ENCODE results near the gene RANBP3. TPM values are rescaled to one million over a fixed set of nuclear protein-coding genes. Genes with fewer than 3 reads are reported as not detected.

The RANBP3 gene
- total RNA-seq, 1 experiment from 2014 or later: 62.4 TPM

DNA sequence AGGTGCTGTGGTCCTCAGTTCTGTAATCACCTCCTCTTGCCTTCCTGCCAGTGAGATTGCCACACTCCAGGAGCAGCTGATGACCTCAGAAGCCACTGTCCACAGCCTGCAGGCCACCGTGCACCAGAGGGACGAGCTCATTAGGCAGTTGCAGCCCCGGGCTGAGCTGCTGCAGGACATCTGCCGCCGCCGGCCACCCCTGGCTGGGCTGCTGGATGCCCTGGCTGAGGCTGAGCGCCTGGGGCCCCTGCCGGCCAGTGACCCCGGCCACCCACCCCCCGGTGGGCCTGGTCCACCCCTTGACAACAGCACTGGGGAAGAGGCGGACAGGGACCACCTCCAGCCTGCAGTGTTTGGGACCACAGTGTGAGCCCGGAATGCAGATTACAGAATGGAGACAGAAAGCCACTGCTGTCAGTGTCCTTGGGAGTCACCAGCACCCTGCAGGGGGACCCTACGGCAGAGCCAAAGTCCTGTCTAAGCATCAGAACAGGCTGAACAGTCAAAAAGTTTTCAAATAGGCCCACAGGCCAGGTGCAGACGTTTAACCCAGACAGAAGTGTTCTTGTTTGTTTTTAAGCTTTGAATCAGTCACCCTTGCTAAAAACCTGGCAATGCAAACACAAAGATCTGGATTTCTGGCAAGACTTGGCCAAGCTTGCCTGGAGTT is 69.0 kb downstream of the RANBP3 start:
- Histone ChIP-seq H3K4me2 (ENCODE audit: low read length) (no peak overlapping the region), H3K9ac (ENCODE audit: low read length) (no peak overlapping the region), H3K36me3 (ENCODE audit: control insufficient read depth in 1 of 2, insufficient read depth in 2 of 2, low read length in 2 of 2) (no peaks in the 10 kb centered on the region), H2AFZ (ENCODE audit: low read depth, low read length, poor library complexity, severe bottlenecking) (no peak overlapping the region), H4K20me1 (ENCODE audit: insufficient read depth) (no peaks in the 10 kb centered on the region), H3K9me2 (ENCODE audit: insufficient read depth) (no peaks in the 10 kb centered on the region), H3K27ac (ENCODE audit: low read depth, low read length) (no peak overlapping the region), H3K4me3 (replicated peaks in 1 of 2; ENCODE audit: low read depth in 1 of 2, low read length in 2 of 2) (no peak overlapping the region), H3K4me1 (ENCODE audit: control insufficient read depth in 1 of 2, insufficient read depth in 2 of 2, low read length in 2 of 2) (peaks cover 3 to 14% of the 10 kb centered on the region in 2 experiments; a peak in 3 of 4 replicates), H3K9me3 (ENCODE audit: control insufficient read depth in 1 of 2, insufficient read depth in 1 of 2, low read depth in 1 of 2, low read length in 2 of 2) (no peaks in the 10 kb centered on the region), H3K79me2 (ENCODE audit: insufficient read depth, low read length) (no peaks in the 10 kb centered on the region), H3K27me3 (ENCODE audit: insufficient read depth, low read length) (no peaks in the 10 kb centered on the region)
- intact Hi-C loops (cut with micrococcal nuclease): no loop called here
- TF ChIP-seq EZH2phosphoT487 (IDR thresholded peaks at IDR 0.05; ENCODE audit: borderline replicate concordance): no peak
- no peak for TF ChIP-seq SP1 (IDR thresholded peaks at IDR 0.05; ENCODE audit: low read depth)
- TF ChIP-seq, protein P1, sequence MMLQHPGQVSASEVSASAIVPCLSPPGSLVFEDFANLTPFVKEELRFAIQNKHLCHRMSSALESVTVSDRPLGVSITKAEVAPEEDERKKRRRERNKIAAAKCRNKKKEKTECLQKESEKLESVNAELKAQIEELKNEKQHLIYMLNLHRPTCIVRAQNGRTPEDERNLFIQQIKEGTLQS (IDR thresholded peaks at IDR 0.05): no peak
- TF ChIP-seq ELF1 (IDR thresholded peaks at IDR 0.05; ENCODE audit: borderline replicate concordance, low read depth): no peak
- TF ChIP-seq JUND (IDR thresholded peaks at IDR 0.05): no peak
- no peak for TF ChIP-seq ZFX (IDR thresholded peaks at IDR 0.05)
- TF ChIP-seq CEBPB (IDR thresholded peaks at IDR 0.05; ENCODE audit: low read depth): no peak
- TF ChIP-seq YY1 (IDR thresholded peaks at IDR 0.05; ENCODE audit: extremely low read depth, insufficient replicate concordance, low read depth, low read length): no peak
- no peak for TF ChIP-seq ZNF274 (IDR thresholded peaks at IDR 0.05; ENCODE audit: low read depth, low read length)
- no peak for TF ChIP-seq CBX3 (IDR thresholded peaks at IDR 0.05; ENCODE audit: low read depth)
- CTCF ChIA-PET: no interaction called here
- DNase-seq (ENCODE audit: low read depth, low spot score): no peak
- RAD21 ChIA-PET (ENCODE audit: low non-redundant PET in 1 of 2, low total read pairs in 2 of 2, uncharacterized antibody in 2 of 2, unreplicated experiment in 2 of 2): no interaction called here
- POLR2A ChIA-PET: no interaction called here
- ATAC-seq: no peak
- no TSS peak for BruUV-seq (replicated peaks)

DNA sequence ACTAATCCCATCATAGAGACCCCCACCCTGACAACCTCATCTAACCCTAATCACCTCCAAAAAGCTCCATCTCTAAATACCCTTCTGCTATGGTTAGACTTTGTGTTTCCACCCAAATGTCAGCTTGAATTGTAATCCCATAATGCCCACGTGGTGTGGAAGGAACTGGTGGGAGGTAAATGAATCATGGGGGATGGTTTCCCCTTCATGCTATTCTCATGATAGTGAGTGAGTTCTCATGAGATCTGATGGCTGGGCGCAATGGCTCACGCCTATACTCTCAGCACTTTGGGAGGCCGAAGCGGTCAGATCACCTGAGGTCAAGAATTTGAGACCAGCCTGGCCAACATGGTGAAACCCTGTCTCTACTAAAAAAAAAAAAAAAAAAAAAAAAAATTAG is 70.7 kb downstream of the RANBP3 start:
- POLR2A ChIA-PET: interaction anchor here (0.7 kb wide), 1 partner anchor 1056 kb away, joined by 6 read pairs; no protein-coding TSS in a partner anchor

More for the DNA sequence above, 70.7 kb downstream of the RANBP3 start:
- H3K4me1 ChIP-seq (ENCODE audit: control insufficient read depth in 1 of 2, insufficient read depth in 2 of 2, low read length in 2 of 2): peaks cover 8 to 23% of the 10 kb centered on the region in 2 experiments; a peak in 3 of 4 replicates
- H3K9me3 ChIP-seq (ENCODE audit: control insufficient read depth in 1 of 2, insufficient read depth in 1 of 2, low read depth in 1 of 2, low read length in 2 of 2): no peaks in the 10 kb centered on the region
- no peak for ATAC-seq
- no peak overlapping the region for H3K4me2 ChIP-seq (ENCODE audit: low read length)
- intact Hi-C loops (cut with micrococcal nuclease): no loop called here
- no peak for DNase-seq (ENCODE audit: low read depth, low spot score)
- no peak overlapping the region for H3K27ac ChIP-seq (ENCODE audit: low read depth, low read length)
- H3K27me3 ChIP-seq (ENCODE audit: insufficient read depth, low read length): no peaks in the 10 kb centered on the region
- BruUV-seq (replicated peaks): no TSS peak
- no peak overlapping the region for H3K4me3 ChIP-seq (replicated peaks in 1 of 2; ENCODE audit: low read depth in 1 of 2, low read length in 2 of 2)
- peaks cover 14% of the 10 kb centered on the region for H3K79me2 ChIP-seq (ENCODE audit: insufficient read depth, low read length)
- ChIA-PET RAD21 (ENCODE audit: low non-redundant PET in 1 of 2, low total read pairs in 2 of 2, uncharacterized antibody in 2 of 2, unreplicated experiment in 2 of 2) (no interaction called here), CTCF (no interaction called here)
- H2AFZ ChIP-seq (ENCODE audit: low read depth, low read length, poor library complexity, severe bottlenecking): no peak overlapping the region
- no peaks in the 10 kb centered on the region for H4K20me1 ChIP-seq (ENCODE audit: insufficient read depth)
- no peaks in the 10 kb centered on the region for H3K9me2 ChIP-seq (ENCODE audit: insufficient read depth)
- no peak overlapping the region for H3K9ac ChIP-seq (ENCODE audit: low read length)
- no peaks in the 10 kb centered on the region for H3K36me3 ChIP-seq (ENCODE audit: control insufficient read depth in 1 of 2, insufficient read depth in 2 of 2, low read length in 2 of 2)
- TF ChIP-seq TCF7L2 (IDR thresholded peaks at IDR 0.05; ENCODE audit: borderline replicate concordance, extremely low read depth, insufficient read depth, insufficient read length) (no peak), JUND (IDR thresholded peaks at IDR 0.05) (no peak), EZH2 (IDR thresholded peaks at IDR 0.05) (no peak)

All from HCT116 (cell line).